ENCODE results near the gene MPDU1.

MPDU1 gene

DNA sequence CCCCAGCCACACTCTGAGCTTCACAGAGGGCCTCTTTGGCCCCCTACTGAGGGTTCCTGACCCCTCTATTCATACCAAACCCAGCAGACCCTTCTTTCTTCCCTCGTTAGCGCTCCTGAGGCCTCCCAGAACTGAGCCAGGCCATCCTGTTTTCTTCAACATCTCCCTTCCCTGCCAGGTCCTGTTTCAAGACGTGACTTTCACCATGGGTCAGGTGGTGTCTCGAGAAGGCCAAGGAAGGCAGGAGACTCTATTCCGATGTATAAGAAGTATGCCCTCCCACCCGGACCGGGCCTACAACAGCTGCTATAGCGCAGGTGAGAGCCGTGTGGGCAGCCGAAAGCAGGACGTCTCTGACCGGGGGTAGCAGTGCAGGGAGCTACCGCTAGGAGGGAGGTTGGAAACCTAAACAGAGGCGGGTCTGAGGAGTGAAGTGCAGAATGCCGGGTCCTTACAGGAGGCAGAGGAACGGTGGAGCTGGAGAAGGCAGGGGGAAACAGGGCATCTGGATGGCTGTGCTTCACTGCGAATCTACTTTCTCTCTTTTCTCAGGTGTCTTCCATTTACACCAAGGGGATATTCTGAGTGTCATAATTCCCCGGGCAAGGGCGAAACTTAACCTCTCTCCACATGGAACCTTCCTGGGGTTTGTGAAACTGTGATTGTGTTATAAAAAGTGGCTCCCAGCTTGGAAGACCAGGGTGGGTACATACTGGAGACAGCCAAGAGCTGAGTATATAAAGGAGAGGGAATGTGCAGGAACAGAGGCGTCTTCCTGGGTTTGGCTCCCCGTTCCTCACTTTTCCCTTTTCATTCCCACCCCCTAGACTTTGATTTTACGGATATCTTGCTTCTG is 23.3 kb upstream of the MPDU1 start:
- DNase-seq = peak; percentile 53

DNA sequence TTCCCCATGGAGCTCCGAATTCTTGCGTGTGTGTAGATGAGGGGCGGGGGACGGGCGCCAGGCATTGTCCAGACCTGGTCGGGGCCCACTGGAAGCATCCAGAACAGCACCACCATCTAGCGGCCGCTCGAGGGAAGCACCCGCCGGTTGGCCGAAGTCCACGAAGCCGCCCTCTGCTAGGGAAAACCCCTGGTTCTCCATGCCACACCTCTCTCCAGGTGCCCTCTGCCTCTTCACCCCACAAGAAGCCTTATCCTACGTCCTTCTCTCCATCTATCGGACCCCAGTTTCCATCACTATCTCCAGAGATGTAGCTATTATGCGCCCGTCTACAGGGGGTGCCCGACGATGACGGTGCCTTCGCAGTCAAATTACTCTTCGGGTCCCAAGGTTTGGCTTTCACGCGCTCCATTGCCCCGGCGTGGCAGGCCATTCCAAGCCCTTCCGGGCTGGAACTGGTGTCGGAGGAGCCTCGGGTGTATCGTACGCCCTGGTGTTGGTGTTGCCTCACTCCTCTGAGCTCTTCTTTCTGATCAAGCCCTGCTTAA is 22.6 kb upstream of the MPDU1 start:
- DNase-seq = peak; percentile 81

DNA sequence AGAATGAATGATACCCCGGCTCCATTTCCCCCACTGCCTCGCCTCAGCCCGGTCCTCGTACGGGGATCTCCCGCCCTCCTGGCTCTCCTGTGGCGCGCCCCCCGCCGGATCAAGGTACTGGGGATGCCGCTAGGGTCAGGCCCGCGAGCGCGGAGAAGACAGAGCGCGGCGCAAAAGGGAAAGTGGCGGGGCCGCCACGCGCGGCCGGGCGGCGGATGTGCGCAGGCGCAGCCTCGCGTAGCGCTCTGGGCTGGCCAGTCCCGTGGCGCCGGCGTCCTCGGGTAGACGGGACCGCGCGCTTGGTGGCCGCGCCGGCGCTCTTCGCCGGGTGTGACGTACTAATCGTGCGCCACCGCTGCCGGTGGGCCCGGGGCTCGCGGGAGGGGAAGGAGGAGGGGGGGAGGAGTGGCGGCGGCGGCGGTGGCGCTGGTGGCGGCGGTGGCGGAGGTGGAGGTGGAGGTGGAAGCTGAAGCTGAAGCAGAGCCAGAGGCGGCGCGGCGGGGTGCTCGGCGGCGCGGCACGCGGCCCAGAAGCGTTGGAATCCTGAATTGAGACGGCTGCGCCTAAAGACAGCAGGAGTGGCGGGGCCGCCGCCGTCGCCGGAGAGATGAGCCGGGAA is 22.0 kb upstream of the MPDU1 start, which contains the start of gene SENP3:
SENP3 (plus strand) TSS at position 331 of the 619 bp plus-strand sequence. CDS start 1,158 bp downstream, outside the sequence.
- peak; percentile 91 for DNase-seq

DNA sequence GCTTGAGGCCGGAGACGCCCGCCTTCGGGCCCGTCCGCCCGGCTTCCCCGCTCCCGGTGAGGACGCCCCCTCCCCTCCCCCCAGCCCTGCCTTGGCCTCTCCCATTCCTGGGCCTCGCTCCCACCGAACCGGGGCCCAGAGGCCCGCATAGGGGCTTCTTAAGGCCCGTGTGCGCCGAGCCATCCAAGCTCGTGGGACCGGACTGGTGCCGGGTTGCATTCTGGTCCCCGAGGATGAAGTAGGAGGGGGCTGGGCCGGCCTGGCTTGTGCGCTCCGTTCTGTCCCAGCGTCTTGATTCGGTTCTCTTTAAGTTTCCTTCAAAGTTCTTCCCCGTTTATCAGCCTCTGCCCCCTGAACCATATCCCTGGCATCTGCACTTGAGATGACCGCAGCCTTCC is 21.4 kb upstream of the MPDU1 start:
- DNase-seq = no peak

DNA sequence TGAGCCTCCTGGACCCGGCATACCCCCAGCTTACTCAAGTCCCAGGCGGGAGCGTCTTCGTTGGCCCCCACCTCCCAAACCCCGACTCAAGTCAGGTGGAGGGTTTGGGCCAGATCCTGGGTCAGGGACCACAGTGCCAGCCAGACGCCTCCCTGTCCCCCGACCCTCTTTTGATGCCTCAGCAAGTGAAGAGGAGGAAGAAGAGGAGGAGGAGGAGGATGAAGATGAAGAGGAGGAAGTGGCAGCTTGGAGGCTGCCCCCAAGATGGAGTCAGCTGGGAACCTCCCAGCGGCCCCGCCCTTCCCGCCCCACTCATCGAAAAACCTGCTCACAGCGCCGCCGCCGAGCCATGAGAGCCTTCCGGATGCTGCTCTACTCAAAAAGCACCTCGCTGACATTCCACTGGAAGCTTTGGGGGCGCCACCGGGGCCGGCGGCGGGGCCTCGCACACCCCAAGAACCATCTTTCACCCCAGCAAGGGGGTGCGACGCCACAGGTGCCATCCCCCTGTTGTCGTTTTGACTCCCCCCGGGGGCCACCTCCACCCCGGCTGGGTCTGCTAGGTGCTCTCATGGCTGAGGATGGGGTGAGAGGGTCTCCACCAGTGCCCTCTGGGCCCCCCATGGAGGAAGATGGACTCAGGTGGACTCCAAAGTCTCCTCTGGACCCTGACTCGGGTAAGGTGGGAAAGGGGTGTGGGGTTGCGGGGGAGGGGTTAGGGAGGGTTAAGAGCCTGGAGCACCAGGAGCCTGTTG is 20.4 kb upstream of the MPDU1 start:
- no peak for DNase-seq

DNA sequence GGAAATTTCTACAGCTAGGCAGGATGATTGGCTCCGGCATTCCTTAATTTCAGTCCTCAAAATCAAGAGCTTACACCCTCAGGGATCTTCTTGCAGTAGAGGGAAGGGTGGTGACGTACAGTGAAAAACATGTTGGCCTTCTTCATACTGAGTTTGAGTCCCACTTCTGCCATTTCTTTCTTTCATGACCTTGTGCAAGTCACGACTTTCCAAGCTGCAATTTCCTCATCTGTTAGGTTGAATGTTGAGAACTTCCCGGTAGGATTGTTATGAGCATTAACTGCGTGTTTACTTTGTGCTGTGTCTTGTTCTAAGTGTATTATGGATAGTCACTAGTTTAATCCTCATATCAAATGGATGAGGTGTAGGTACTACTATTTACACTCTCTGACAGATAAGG is 14.1 kb upstream of the MPDU1 start:
- DNase-seq = no peak

DNA sequence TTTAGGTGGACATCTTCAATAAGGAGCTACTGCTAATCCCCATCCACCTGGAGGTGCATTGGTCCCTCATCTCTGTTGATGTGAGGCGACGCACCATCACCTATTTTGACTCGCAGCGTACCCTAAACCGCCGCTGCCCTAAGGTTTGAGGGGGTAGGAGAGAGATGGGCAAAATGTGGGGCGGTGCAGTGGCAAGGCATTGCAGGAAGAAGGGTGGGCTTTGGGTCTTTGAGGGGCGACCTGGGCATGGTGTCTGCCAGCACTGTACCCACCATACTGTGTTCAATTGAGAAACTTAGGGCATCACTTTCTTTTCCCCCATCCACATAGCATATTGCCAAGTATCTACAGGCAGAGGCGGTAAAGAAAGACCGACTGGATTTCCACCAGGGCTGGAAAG is 13.3 kb upstream of the MPDU1 start:
- DNase-seq = no peak

DNA sequence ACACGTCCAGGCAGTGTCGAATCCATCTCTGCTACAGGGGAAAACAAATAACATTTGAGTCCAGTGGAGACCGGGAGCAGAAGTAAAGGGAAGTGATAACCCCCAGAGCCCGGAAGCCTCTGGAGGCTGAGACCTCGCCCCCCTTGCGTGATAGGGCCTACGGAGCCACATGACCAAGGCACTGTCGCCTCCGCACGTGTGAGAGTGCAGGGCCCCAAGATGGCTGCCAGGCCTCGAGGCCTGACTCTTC is 11.4 kb upstream of the MPDU1 start:
- no peak for DNase-seq

DNA sequence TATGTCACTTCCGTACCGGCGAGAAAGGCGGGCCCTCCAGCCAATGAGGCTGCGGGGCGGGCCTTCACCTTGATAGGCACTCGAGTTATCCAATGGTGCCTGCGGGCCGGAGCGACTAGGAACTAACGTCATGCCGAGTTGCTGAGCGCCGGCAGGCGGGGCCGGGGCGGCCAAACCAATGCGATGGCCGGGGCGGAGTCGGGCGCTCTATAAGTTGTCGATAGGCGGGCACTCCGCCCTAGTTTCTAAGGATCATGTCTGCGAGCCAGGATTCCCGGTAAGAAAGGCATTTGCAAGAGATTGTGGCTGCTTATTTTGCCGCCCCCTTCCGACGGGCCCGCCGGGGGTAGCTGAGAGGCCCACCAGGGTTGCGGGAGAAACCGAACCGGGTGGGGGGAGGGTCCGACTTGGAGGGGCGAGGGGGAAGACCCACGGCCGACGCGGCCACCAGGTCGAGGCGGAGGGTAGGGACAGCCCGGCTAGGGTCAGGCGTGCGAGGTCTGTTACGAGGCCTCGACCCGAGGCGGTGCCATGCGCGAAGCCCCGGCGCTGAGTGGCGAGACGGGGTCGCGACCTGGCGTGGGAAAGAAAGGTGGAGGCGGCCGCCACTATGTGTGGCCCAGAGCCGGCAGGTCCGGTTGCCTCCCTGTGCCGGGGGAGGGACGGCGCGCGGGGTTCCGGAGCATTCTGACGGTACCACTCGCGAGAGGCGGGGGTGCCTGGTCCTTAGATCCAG is 10.9 kb upstream of the MPDU1 start:
- DNase-seq = peak; percentile 100

DNA sequence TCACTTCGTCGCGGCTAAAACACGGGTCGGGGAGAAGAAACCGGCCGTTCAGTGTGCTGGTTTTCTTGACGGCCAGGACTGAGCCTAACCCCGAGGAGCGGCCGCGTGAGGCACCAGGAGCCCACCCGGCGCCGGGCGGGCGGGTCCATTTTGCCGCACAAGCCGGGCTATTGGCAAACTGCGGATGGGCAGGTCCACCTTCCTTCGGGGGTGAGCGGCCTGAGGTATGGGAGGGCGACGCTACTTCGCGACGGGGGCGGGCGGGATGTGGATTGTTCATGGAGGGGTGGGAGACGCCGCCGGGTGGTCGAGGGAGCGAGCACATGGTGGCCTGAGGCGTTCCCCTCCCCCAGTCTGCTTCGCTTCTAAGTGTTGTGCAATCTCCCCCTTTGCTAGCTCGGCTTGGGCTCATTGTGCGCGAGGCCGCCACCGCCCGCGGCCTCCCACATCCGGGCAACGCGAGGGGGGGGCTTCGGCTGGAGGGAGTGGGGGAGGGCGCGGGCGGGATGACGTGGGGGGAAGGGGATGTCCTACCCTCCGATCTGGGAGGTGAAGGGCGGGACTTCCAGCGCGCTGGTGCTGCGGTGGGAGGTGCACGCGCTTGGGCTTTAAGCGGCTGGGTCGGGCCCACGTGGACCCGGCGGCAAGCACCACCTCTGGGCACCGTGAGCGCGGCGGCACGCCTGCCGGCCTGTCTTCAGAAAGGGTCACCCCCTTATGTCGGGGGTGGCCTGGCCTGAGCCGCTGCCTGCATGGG is 10.2 kb upstream of the MPDU1 start:
- peak; percentile 94 for DNase-seq

DNA sequence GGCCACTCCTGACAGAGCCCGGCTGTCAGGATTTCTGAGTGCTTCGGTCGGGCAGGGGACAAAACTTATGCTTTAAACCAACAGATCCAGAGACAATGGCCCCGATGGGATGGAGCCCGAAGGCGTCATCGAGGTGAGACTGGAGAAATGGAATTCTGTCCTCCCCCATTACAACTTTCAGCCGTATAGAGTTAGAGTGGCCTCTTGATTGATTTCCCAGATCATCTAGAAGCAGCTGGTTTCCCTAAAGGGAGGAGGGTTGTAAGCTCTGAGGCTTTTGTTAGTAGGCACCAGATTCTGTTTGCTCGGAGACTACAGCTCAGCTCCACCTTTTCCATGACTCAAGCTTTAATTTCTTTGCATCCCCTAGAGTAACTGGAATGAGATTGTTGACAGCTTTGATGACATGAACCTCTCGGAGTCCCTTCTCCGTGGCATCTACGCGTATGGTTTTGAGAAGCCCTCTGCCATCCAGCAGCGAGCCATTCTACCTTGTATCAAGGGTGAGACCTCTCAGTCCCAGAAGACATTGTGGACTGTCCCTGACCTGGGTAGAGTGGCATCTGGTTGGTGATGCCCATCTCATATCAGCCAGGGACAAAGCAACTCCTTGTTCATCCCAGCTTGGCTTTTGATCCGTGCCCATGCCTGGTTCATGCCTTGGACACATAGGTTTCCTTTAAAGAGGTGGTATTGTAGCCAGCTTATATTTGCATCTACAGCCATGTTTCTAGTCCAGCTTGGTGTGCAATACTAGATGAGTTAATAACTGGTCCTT is 9.3 kb upstream of the MPDU1 start:
- DNase-seq = no peak

DNA sequence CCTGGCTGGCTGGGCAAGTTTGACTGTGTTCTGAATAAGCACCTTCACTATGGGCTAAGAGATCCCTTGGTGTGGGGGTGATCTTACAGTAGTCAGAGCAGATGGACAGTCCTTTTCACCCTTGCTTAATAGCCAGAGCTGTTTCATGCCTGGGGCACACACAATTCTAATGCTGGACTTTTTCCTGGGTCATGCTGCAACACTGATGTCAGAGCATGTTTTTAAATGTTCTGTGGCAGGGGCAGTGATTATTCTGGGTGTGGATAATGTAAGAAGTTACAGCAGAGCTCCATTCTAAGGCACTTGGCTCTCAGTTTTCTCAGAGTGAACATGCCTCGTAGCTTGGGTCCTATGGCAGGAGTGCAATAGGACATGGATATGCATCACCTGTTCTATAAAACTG is 8.2 kb upstream of the MPDU1 start:
- no peak for DNase-seq

DNA sequence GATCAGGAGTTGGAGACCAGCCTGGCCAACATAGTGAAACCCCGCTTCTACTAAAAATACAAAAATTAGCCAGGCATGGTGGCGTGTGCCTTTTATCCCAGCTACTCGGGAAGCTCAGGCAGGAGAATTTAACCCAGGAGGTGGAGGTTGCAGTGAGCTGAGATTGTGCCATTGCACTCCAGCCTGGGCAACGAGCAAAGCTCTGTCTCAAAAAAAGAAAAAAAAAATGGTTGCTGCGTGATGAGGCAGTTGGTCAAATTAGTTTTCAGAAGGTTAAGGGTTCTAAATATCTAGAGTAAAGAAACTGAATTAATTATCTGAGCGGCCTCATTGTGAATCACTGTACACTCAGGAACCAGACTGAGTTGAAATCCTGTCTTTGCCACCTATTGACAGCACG is 7.7 kb upstream of the MPDU1 start:
- no peak for DNase-seq

DNA sequence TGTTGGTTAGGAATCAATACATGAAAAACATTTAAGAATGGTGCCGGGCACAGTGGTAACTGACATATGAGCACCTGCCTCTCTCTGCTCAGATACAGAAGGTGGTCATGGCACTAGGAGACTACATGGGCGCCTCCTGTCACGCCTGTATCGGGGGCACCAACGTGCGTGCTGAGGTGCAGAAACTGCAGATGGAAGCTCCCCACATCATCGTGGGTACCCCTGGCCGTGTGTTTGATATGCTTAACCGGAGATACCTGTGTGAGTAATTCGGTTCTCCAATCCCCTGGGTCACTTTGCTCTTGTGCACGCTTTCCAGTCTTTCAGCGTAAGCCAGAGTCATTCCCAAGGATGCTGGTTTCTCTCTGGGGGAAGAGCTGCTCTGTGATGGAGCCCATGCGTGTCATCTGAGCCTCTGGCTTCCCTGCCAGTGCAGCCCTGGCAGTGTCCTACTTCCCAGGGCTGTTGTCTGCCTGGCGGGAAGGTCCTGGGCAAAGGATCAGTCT is 7.2 kb upstream of the MPDU1 start:
- no peak for DNase-seq

DNA sequence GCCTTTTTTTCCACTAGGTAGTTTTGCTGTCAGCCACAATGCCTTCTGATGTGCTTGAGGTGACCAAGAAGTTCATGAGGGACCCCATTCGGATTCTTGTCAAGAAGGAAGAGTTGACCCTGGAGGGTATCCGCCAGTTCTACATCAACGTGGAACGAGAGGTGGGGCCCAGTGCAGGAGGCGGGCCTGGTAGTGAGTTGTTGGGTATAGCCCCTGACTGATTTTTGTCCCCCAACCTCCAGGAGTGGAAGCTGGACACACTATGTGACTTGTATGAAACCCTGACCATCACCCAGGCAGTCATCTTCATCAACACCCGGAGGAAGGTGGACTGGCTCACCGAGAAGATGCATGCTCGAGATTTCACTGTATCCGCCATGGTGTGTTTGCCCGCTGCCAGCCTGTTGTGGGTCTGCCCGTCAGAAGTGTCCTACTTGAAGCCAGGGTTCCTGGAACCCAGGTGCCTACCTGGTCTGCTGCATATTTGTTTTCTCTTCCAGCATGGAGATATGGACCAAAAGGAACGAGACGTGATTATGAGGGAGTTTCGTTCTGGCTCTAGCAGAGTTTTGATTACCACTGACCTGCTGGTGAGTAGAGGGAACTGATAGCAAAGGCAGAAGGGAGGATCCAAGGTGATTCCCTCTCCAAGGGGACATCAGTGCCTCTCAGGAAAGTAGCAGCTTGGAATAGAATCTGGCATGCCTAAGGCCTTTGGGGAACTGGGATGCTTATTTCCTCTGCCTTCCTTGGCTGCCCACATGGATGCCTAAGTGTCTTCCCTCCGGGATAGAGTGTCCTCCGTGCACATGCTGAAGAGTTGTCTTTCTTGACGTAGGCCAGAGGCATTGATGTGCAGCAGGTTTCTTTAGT is 6.1 kb upstream of the MPDU1 start:
- DNase-seq = no peak

DNA sequence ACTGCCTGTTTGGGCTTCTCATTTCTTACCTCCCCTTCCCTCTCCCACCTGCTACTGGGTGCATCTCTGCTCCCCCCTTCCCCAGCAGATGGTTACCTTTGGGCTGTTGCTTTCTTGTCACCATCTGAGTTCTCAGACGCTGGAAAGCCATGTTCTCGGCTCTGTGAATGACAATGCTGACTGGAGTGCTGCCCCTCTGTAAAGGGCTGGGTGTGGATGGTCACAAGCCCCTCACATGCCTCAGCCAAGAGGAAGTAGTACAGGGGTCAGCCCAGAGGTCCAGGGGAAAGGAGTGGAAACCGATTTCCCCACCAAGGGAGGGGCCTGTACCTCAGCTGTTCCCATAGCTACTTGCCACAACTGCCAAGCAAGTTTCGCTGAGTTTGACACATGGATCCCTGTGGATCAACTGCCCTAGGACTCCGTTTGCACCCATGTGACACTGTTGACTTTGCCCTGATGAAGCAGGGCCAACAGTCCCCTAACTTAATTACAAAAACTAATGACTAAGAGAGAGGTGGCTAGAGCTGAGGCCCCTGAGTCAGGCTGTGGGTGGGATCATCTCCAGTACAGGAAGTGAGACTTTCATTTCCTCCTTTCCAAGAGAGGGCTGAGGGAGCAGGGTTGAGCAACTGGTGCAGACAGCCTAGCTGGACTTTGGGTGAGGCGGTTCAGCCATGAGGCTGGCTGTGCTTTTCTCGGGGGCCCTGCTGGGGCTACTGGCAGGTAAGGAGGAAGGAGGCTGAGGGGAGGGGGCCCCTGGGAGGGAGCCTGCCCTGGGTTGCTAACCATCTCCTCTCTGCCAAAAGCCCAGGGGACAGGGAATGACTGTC is 4.4 kb upstream of the MPDU1 start, which contains the start of gene CD68:
CD68 (plus strand) TSS at position 638 of the 833 bp plus-strand sequence; CDS start at position 678, 40 bp downstream.
- peak; percentile 87 for DNase-seq

DNA sequence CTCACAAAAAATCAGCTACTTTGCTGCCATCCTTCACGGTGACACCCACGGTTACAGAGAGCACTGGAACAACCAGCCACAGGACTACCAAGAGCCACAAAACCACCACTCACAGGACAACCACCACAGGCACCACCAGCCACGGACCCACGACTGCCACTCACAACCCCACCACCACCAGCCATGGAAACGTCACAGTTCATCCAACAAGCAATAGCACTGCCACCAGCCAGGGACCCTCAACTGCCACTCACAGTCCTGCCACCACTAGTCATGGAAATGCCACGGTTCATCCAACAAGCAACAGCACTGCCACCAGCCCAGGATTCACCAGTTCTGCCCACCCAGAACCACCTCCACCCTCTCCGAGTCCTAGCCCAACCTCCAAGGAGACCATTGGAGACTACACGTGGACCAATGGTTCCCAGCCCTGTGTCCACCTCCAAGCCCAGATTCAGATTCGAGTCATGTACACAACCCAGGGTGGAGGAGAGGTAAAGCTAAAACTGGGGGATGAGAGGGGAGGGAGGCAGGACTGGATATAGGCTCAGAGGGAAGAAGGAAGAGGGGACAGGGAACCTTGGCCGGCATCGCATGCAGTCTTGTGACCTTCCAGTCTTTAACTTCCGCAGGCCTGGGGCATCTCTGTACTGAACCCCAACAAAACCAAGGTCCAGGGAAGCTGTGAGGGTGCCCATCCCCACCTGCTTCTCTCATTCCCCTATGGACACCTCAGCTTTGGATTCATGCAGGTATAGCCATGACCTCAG is 3.6 kb upstream of the MPDU1 start:
- DNase-seq = no peak

Data from fibroblast of skin of abdomen (primary cell).